ENCODE results near the gene CCL11.

GRCh38 chr17:34306466-34306865 is 20.9 kb downstream of the CCL11 start:
- TF ChIP-seq POLR2A (IDR thresholded peaks at IDR 0.05; ENCODE audit: low read length) (no peak), PBX3 (IDR thresholded peaks at IDR 0.05) (no peak), CTCF (IDR thresholded peaks at IDR 0.05) (peak; percentile 60), RFX5 (IDR thresholded peaks at IDR 0.05) (no peak), BHLHE40 (IDR thresholded peaks at IDR 0.05; ENCODE audit: low read depth, low read length) (no peak), SMC3 (IDR thresholded peaks at IDR 0.05) (peak; percentile 66)

Data from A549 (cell line).